ENCODE results near the gene CABS1. TPM values are rescaled to one million over a fixed set of nuclear protein-coding genes. Genes with fewer than 3 reads are reported as not detected.
A peak's percentile ranks its signal among the peaks of the same experiment; 100 is the strongest.

Gene CABS1
- total RNA-seq, 1 experiment from 2014 or later: not detected

DNA sequence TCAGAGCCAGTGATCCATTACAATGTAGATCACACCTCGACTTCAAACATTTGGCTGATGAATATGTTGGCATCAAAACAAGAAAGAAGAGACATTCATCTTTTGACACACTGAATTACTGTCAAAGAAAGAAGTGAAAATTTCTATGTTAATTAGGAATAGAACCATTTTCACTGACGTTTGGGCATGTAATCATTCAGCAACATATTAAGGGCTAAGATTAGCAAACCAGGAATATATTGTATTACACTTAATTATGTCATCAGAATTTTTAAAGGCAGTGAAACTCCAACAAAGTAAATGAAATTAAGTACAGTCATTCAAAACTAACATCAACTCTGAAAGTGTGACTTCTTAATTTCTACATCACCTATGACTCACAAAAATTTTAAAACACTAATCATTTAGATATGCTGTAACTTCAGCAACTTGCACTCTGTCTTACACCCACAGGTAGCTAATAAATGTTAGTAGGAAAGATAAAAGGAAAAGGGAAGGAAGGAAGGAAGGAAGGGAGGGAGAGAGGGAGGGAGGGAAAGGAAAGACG, 24.4 kb downstream of the CABS1 start:
- peaks cover 3% of the 10 kb centered on the region for H3K27me3 Mint-ChIP-seq (ENCODE audit: insufficient read depth, unreplicated experiment)
- H3K36me3 Mint-ChIP-seq (ENCODE audit: insufficient read depth, unreplicated experiment): no peaks in the 10 kb centered on the region
- no peaks in the 10 kb centered on the region for H3K4me1 Mint-ChIP-seq (ENCODE audit: insufficient read depth, unreplicated experiment)
- H3K9me3 Mint-ChIP-seq (ENCODE audit: unreplicated experiment): no peaks in the 10 kb centered on the region
- no peak overlapping the region for H3K4me3 Mint-ChIP-seq (ENCODE audit: unreplicated experiment)
- ChIA-PET CTCF (interaction anchor here (0.5 kb wide), 1 partner anchor 142 kb away, joined by 3 read pairs; no protein-coding TSS in a partner anchor), POLR2A (no interaction called here)
- intact Hi-C loops (cut with micrococcal nuclease): no loop called here
- DNase-seq (ENCODE audit: unreplicated experiment): no peak
- no TSS peak for BruUV-seq (replicated peaks)
- H3K27ac Mint-ChIP-seq (ENCODE audit: low read depth, unreplicated experiment): no peak overlapping the region
- TF ChIP-seq, protein P1, sequence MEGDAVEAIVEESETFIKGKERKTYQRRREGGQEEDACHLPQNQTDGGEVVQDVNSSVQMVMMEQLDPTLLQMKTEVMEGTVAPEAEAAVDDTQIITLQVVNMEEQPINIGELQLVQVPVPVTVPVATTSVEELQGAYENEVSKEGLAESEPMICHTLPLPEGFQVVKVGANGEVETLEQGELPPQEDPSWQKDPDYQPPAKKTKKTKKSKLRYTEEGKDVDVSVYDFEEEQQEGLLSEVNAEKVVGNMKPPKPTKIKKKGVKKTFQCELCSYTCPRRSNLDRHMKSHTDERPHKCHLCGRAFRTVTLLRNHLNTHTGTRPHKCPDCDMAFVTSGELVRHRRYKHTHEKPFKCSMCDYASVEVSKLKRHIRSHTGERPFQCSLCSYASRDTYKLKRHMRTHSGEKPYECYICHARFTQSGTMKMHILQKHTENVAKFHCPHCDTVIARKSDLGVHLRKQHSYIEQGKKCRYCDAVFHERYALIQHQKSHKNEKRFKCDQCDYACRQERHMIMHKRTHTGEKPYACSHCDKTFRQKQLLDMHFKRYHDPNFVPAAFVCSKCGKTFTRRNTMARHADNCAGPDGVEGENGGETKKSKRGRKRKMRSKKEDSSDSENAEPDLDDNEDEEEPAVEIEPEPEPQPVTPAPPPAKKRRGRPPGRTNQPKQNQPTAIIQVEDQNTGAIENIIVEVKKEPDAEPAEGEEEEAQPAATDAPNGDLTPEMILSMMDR (IDR thresholded peaks at IDR 0.05; ENCODE audit: unreplicated experiment): no peak

DNA sequence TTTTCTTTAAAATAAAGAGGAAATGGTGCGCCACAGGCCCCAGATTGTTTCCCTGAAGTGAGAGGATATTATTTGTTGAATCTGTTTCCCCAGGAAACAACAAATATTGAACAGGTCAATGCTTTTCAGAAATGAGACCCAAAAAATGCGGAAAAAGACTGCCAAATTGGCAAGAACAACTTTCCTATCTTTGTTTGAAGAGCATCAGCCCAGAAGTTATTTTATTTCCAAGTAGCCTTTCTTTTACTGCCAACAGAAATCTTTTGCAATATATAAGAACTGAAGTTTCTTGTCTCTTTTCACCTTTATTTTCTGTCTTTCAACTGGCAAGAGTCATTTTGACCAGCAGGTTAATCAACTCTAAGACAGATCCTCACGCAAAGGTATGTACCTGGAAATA, 25.7 kb downstream of the CABS1 start, which contains the start of gene SMR3A:
Gene SMR3A, plus strand, starts transcription at position 301 of the 400 bp plus-strand sequence. CDS start 1,356 bp downstream, outside the sequence.
- H3K4me3 Mint-ChIP-seq (ENCODE audit: unreplicated experiment): no peak within 1 kb of the TSS
- H3K9me3 Mint-ChIP-seq (ENCODE audit: unreplicated experiment): no peaks in the 10 kb centered on the region
- TF ChIP-seq, protein P1 (IDR thresholded peaks at IDR 0.05; ENCODE audit: unreplicated experiment): no peak
- peaks cover 2% of the 10 kb centered on the region for H3K4me1 Mint-ChIP-seq (ENCODE audit: insufficient read depth, unreplicated experiment)
- no peak within 1 kb of the TSS for H3K27ac Mint-ChIP-seq (ENCODE audit: low read depth, unreplicated experiment)
- no peak for DNase-seq (ENCODE audit: unreplicated experiment)
- ChIA-PET POLR2A (no interaction called here), CTCF (no interaction called here)
- H3K36me3 Mint-ChIP-seq (ENCODE audit: insufficient read depth, unreplicated experiment): no peaks in the 10 kb centered on the region
- intact Hi-C loops (cut with micrococcal nuclease): no loop called here
- no TSS peak for BruUV-seq (replicated peaks)
- H3K27me3 Mint-ChIP-seq (ENCODE audit: insufficient read depth, unreplicated experiment): no peaks in the 10 kb centered on the region

DNA sequence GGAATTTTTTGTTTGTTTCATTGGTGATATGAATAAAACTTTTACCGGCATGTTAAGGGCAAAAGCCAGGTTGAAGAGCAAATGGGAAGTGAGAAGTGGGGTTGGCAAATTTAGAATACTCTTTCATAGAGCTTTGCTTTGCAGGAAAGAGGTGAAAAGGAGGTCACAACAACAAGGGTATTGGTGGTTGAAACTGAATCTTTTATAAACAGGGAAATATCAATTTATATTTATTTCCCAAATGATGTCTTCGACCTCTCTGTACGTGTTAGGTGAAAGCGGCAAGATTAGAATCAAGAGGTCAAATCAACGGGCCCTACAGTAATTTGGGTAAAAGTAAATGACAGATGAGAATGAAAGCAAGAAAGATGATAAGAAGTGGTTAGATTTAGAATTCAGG, 29.2 kb downstream of the CABS1 start:
- intact Hi-C loops (cut with micrococcal nuclease): no loop called here
- no peak overlapping the region for H3K4me3 Mint-ChIP-seq (ENCODE audit: unreplicated experiment)
- peaks cover 6% of the 10 kb centered on the region for H3K4me1 Mint-ChIP-seq (ENCODE audit: insufficient read depth, unreplicated experiment)
- H3K27me3 Mint-ChIP-seq (ENCODE audit: insufficient read depth, unreplicated experiment): no peaks in the 10 kb centered on the region
- no TSS peak for BruUV-seq (replicated peaks)
- DNase-seq (ENCODE audit: unreplicated experiment): no peak
- CTCF ChIA-PET: interaction anchor here (0.6 to 1.2 kb wide), 5 partner anchors 21 to 193 kb away, joined by 3 to 5 read pairs (median 3); no protein-coding TSS in a partner anchor
- TF ChIP-seq, protein P1 (IDR thresholded peaks at IDR 0.05; ENCODE audit: unreplicated experiment): no peak
- no peak overlapping the region for H3K27ac Mint-ChIP-seq (ENCODE audit: low read depth, unreplicated experiment)
- POLR2A ChIA-PET: interaction anchor here (0.6 kb wide), 1 partner anchor 50 kb away, joined by 4 read pairs; no protein-coding TSS in a partner anchor
- H3K36me3 Mint-ChIP-seq (ENCODE audit: insufficient read depth, unreplicated experiment): no peaks in the 10 kb centered on the region
- no peaks in the 10 kb centered on the region for H3K9me3 Mint-ChIP-seq (ENCODE audit: unreplicated experiment)

DNA sequence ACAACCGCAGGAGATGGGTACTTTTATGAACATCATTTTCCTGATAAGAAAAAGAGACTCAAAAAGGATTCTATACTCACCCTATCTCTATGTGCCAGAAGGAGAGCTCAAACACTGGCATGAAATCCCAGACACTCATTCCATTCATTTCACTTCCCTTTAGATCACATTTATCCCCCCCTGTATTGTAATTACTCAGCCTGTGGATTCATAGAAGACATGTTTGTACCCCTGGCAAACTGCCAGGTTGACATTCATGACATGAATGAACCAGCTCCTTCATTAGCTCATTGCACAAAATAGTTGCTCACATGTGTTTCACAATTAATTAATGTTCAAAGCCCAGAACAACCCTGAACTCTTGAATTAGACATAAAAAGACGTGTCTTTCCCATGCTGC, 30.7 kb downstream of the CABS1 start:
- H3K4me1 Mint-ChIP-seq (ENCODE audit: insufficient read depth, unreplicated experiment): peaks cover 6% of the 10 kb centered on the region
- H3K36me3 Mint-ChIP-seq (ENCODE audit: insufficient read depth, unreplicated experiment): no peaks in the 10 kb centered on the region
- H3K27ac Mint-ChIP-seq (ENCODE audit: low read depth, unreplicated experiment): no peak overlapping the region
- no peaks in the 10 kb centered on the region for H3K27me3 Mint-ChIP-seq (ENCODE audit: insufficient read depth, unreplicated experiment)
- intact Hi-C loops (cut with micrococcal nuclease): no loop called here
- TF ChIP-seq, protein P1 (IDR thresholded peaks at IDR 0.05; ENCODE audit: unreplicated experiment): no peak
- no TSS peak for BruUV-seq (replicated peaks)
- H3K4me3 Mint-ChIP-seq (ENCODE audit: unreplicated experiment): no peak overlapping the region
- CTCF ChIA-PET: interaction anchor here (0.7 to 0.8 kb wide), 2 partner anchors 20 to 470 kb away, joined by 3 to 5 read pairs; no protein-coding TSS in a partner anchor
- POLR2A ChIA-PET: interaction anchor here (0.5 to 0.6 kb wide), 3 partner anchors 12 to 175 kb away, joined by 3 read pairs; no protein-coding TSS in a partner anchor
- H3K9me3 Mint-ChIP-seq (ENCODE audit: unreplicated experiment): no peaks in the 10 kb centered on the region
- DNase-seq (ENCODE audit: unreplicated experiment): peak; percentile 68

Data from MCF 10A (cell line).